Measurements from ENCODE around the gene DRC3. TPM values are rescaled to one million over a fixed set of nuclear protein-coding genes. Genes with fewer than 3 reads are reported as not detected.

The DRC3 gene
- total RNA-seq, 1 donor from 2014 or later: not detected

DNA sequence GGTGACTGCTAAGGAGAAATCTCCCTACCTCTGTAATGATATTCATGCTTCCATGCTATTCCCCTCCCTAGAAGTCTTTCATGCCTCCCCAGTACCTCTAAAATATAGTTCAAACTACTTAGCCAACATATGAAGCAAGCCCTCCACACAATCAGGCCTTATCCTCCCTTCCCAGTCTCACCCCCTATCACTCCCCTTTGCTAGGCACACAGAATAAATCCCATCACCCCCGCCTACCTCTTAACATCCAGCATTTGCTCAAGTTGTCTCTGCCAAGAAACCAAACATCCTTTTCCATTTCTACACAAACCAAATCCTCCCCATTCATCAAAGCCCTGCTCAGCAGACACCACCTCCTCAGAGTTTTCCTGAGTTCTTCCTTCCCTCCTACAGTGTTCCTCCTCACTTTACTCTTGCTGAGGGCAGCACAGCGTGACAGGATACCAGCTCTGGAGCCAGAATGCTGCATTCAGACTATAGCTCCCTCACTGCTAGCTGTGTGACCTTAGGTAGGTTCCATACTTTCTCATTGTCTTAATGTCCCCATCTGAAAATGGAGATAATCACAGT lies 7.4 kb upstream of the DRC3 start:
- intact Hi-C loops (cut with micrococcal nuclease): no loop called here

DNA sequence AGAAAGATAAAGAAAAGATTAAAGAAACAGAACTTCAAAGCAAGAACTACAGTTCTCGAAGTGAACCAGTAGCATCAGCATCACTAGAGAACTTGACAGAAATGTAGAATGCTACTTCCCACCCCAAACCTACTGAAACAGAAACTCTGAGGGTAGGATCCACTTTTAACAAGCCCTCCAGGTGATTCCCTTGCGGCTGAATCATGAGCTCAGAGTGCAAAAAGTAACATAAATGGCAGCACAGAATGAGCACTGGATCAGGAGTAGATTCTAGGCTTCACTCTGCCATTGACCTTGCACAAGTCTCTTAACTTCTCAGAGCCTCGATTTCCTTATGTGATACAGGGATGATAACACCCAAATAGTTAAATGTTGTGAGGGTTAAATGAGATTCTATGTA lies 6.3 kb upstream of the DRC3 start:
- intact Hi-C loops (cut with micrococcal nuclease): no loop called here

DNA sequence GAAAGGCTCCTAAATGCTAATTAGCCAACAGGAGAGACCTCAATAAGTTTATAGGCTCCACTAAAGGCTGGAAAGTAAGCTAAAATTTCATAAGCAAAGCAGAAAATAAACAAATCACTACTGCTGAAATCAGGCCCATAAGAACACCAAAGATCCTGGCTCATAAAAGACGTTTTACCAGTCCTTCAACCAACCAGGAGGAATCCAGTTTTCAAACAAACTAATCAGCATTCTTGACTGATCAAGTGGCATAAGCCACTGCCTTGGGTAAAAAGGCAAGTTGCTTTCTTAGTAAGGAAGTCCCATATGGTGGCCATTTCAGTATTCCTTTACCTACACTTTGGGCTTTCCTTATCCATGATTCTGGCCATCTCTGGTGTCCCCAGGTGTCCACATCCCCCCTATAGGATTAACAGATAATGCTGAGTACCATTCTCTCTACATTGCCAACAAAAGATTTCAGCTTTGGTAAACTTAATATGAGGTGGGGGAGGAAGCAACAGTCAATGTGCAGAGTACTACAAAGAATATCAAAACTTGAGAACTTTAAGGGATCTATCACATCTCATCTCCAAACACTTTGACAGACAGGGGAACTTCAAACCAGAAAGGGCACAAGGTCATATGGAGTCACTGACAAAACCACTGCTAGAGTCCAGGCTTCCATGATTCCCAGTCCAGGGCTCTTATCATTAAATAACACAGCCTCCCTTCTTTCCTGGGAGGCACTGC lies 1.8 kb upstream of the DRC3 start:
- intact Hi-C loops (cut with micrococcal nuclease): loop anchor here (5.0 to 10.0 kb wide), 3 partner anchors 119 to 496 kb away; partner anchors contain the start of genes MED9 and RAI1

DNA sequence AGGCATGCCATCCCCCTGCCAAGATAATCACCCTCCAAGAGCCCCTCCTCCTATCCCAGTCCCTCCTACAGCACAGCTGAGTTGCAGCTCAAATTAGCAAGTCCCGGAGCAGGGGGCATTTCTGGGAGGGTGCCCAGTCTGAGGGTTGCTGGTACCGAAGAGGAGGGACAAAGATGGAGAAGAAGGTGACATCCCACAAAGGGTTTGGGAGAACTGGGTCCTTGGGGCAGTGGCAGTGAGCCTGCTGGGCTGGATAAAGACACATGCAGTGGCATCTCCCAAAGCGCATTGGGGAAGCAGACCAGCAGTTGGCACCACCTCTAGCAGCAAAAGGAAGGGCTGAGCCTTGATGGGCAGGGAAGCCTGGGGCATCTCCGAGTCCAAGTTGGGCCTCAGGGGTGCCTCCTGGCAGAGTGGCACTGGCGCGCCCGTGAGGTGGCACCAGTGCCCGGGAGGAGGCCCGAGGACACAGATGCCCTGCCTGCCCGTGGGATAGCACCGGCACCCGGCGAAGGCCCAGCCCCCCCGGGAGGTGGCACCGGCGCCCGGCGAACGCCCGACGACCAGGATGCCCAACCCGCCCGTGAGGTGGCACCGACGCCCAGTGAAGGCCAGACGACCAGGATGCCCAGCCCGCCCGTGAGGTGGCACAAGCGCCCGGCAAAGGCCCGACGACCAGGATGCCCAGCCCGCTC lies 1.1 kb upstream of the DRC3 start:
- intact Hi-C loops (cut with micrococcal nuclease): loop anchor here (1.0 to 10.0 kb wide), 9 partner anchors 12 to 497 kb away; partner anchors contain the start of genes ALKBH5, ATPAF2, GID4 and MED9

DNA sequence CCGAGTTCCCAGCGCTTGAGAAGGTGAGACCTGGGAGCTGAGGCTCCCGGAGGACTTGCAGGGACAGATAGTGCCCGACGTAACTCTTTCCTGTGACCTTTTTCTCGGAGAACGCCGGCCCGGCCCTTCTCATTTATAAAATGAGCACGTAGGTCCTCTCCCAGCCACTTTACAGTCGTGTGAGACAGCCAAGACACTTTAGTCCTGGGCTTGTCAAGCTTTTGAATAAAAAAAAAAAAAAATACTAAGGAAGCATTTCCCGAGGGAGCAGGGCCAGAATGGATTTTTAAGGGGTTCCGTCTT lies 241 bp downstream of the DRC3 start:
- intact Hi-C loops (cut with micrococcal nuclease): loop anchor here (1.0 to 10.0 kb wide), 9 partner anchors 14 to 498 kb away; partner anchors contain the start of genes ALKBH5, ATPAF2, GID4 and MED9

DNA sequence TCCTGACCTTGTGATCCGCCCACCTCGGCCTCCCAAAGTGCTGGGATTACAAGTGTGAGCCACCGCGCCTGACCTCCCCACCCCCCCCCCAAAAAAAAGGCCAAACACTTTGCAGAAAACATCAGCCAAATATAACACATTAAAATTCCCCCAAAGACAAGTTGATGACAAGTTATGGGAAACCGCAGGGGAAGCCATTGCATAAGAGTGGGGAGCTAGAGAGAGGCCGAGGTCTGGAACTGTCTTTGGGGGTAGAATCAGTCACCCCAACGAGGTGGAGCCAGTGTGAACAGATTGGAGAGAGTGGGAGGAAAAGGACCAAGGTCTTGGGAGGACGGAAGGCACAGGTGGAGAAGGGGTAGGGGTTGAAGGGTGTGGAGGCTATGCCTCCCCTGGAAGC lies 2.8 kb downstream of the DRC3 start:
- intact Hi-C loops (cut with micrococcal nuclease): loop anchor here (10.0 kb wide), 1 partner anchor 501 kb away; the partner anchor contains the start of gene MED9

DNA sequence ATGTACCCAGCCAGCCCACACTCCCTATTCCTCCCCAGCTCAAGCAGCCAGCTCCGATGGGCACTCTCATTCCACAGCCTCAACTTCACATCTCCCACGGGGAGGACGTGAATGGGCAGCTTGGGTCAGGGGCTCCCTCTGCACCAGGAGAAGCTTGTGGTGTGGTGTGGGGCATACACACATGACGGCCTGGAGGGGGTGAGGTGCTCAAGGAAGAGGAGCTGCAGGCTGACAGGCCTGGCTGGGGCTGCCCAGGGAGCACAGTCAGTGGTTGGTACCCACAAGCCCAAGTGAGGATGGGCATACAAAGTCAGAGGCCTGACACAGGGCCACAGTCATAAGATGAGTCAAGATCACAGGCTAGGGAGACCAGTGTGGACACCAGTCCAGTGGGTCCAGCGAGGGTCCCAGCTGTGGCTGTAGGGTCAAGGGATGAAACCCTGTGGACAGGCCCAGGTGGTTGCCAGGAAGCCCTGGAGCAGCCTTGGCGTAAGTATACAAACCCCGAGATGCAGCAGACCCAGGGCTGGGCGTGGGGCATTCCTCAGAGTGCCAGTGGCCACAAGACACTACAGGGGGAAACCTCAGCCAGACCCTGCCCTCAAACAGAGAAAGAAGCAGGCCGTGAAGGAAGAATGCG lies 4.4 kb downstream of the DRC3 start:
- intact Hi-C loops (cut with micrococcal nuclease): loop anchor here (10.0 kb wide), 1 partner anchor 502 kb away; the partner anchor contains the start of gene MED9

DNA sequence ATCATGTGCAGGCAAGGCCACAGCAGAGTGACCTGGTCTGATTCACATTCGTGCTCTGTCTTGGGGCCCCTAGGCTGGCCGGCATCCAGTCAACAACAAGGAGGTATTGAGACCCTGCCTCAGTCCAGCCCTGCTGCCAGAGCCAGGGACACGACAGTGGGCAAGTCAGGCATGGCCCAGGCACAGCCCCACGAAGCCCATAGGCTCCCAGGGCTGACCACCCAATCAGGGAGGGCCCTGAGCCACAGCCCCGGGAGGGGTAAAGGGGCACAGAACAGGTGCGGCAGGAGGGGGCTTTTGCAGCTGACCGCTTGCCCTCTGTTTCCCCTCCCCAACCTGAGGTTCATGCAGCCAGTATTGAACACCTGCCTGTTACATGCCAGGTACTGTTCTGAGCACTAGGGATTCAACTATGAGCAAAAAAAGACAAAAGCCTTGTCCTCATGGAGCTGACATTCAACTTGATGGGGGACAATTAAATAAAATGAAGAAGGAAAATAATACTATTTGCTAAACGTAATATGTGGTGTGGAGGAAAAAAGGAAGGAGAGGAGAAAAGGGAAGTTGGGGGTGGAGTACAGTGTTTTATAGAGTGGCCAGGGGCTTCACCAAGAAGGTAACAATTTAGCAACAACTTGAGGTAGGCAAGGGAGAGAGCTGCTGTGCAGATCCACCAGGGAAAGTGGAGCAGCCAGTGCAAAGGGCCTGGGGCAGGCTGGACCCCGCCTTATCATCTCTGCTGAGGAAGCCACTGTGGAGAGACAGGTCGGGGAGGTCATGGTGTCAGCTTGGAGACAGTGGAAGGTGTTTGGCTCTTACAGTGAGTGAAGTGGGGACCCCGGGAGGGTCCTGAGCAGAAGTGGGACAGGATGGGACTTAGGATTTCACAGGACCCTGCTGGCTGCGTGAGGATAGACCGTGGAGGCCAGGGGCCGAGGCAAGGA lies 6.1 kb downstream of the DRC3 start:
- intact Hi-C loops (cut with micrococcal nuclease): loop anchor here (10.0 kb wide), 1 partner anchor 504 kb away; the partner anchor contains the start of gene MED9

DNA sequence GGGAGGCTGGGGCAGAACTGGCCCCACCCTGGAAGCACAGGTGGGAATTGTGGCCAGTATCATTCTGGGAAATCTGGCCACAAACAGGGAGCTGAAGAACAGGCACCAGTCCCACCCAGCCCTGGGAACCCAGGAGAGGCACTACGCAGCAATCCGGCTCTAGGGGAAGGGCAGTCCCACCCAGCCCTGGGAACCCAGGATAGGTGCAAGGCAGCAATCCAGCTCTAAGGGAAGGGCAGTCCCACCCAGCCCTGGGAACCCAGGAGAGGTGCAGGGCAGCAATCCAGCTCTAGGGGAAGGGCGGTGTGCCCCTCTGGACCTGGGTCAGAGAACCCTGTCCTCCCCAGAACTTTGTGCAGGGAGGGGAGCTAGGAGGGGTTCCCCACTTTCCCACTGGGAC lies 7.1 kb downstream of the DRC3 start:
- intact Hi-C loops (cut with micrococcal nuclease): loop anchor here (10.0 kb wide), 1 partner anchor 505 kb away; the partner anchor contains the start of gene MED9

DNA sequence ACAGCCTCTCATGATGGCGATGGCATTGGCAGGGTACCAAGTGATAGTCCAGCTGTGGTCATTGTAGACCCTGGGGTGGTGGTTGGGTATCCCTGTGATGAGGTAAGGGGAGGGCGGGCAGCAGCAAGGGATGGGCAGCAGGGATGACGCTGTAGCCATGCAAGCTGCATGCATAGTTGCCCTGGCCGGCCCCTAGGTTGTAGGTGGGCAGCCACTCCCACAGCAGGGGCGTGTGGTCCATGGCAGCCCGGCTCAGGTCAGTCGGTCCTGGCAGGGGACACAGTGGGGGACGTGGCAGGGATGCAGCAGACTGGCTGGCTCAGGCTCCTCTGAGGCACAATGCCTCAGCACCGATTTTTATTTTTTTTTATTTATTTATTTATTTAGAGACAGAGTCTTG lies 8.7 kb downstream of the DRC3 start:
- intact Hi-C loops (cut with micrococcal nuclease): no loop called here

DNA sequence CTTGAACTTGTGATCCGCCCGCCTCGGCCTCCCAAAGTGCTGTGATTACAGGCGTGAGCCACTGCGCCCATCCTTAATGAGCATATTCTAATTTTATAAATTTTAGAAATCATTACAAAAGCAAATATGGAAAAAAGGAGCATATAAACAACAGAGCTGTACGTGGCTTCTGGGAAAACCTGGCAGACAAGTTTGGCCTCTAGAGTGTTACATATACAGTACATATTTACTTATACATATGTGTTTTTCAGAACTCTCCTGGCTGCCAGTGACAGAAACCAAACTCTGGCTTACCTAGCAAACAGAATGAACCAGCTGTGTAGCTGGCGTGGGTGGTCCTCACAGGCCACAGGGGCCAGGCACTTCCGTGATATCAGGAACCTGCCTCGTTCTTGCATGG lies 10.1 kb downstream of the DRC3 start:
- intact Hi-C loops (cut with micrococcal nuclease): no loop called here

DNA sequence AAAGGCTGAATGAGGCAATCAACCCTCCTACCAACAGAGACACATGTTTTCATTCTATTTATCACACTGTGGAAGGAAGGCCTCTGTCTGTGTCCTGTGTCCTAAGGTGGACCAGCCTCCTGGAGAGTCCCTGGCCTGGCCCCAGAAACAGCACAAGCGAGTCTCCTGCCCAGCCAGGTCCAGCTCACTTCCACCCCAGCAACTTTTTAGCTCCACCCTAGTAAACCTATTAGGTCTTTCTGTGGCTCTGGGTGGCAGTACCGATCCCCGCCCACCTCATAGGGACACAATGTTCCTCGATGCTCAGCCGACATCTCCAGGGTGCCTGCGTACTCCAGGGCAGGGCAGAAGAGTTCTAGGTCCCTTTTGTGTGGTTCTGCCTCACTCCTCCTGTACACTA lies 10.7 kb downstream of the DRC3 start:
- intact Hi-C loops (cut with micrococcal nuclease): no loop called here

DNA sequence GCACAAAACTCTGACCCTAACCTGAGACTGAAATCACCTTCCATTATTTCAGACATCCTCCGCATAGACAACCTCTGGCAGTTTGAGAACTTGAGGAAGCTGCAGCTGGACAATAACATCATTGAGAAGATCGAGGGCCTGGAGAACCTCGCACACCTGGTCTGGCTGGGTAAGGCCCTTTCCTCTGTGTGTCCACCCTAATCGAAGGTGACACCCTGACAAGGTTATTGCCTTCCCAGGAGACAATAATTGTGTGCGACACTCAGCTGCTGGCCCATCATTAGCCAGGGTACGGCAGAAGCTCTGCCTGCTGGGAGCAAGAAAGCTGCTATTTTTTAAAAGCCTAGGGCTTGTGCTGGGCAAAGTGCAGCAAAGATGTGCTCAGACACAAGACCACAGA lies 11.1 kb downstream of the DRC3 start:
- intact Hi-C loops (cut with micrococcal nuclease): no loop called here

DNA sequence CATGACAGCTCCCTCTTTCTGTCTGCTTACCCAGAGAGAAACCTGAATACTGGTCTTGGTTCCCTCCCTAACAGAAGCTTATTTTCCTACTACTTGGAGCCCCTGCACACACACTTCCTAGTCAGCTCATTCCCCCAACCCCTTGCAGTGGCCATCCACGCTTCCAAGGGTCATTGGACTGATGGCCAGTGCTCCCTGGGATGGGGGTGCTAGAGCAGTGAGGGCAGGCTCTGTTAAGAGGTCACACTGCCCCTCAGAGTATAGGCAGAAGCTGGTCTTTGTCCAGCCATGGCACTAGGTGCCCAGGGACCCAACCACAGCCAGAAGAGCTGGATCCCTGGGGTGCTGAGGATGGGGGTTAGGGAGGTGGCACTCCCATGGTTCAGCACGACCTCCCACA lies 12.5 kb downstream of the DRC3 start:
- intact Hi-C loops (cut with micrococcal nuclease): no loop called here

DNA sequence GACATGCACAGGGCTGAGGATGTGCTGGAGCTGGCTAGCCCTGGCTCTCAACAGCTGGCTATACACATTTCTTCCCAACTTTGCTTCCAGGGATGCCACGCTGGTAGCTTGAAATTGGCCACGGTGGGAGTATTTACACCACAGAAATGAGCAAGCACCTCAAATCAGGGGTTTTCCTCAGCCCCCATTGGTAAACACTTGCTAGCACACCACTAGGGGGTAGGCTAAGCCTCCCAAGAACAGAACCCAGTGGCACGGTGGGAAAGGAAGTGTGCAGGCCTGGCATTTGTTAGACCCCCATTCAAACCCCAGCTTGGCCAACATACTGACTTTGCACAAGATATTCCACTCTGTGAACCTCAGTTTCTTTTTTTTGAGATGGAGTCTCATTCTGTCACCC lies 12.9 kb downstream of the DRC3 start:
- intact Hi-C loops (cut with micrococcal nuclease): no loop called here

DNA sequence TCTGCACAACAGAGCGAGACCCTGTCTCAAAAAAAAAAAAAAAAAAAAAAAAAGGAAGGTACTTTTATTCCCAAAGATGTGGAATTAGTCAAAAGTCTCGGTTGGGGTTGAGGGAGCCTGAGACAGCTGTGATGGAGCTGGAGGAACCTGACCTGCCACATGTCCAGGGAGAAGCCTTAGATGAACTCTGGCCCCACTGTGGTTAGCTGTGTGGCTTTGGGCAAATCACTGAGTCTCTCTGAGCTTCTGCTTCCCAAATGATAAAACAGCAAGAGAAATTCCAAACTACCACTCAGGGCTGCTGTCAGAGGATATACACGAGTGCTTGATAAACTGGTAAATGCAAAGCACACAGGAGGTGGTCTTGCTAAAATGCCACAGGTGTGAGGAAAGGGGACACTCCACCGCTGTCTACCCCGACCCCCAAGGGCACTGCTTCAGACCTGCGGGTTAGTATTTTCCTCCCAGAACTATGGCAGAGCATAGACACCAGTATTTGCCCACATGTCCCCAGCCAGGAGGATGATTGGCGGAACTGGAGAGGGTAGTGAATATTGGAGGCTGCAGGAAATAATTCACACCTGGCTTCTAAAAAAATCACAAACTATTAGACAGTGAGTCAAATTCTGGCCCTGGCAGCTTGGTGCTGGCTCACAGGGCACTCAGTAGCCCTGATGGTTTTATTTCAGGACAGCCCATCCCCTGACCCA lies 14.7 kb downstream of the DRC3 start:
- intact Hi-C loops (cut with micrococcal nuclease): no loop called here

DNA sequence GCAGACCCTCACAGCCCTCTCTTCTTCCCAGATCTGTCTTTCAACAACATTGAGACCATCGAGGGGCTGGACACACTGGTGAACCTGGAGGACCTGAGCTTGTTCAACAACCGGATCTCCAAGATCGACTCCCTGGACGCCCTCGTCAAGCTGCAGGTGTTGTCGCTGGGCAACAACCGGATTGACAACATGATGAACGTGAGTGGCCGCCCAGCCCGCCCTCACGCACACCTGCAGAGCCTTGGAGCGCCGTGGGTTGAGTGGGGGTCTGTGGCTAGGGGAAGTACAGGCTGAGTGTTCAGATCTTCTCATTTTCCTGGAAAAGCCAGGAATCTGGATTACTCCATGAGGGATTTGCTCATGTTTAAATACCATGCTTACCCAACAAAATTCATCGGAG lies 15.2 kb downstream of the DRC3 start:
- intact Hi-C loops (cut with micrococcal nuclease): no loop called here

DNA sequence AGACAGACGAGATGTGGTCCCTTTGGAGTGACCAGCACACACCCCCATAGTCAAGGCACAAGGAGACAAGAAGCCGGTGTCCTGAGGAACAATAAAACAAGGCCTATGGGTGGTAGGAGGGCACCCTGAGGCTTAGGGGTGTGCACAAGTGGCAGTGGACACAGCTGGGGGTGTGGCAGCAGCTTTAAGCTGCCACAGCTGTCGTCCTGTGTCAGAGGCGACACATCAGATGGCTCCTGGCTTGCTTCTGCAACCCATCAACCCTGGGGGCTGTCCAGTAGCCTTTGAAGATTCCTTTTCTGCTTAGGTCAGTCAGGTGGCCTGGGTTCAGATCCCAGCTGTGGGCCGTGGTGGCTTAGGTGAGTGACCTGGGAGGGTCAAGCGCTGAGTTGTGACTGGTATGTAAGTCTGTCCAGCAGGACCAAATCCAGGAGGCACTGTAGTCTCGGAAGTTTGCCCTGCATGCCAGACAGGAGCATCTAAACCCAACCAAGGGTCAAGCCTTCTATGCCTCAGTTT lies 15.8 kb downstream of the DRC3 start:
- intact Hi-C loops (cut with micrococcal nuclease): no loop called here

DNA sequence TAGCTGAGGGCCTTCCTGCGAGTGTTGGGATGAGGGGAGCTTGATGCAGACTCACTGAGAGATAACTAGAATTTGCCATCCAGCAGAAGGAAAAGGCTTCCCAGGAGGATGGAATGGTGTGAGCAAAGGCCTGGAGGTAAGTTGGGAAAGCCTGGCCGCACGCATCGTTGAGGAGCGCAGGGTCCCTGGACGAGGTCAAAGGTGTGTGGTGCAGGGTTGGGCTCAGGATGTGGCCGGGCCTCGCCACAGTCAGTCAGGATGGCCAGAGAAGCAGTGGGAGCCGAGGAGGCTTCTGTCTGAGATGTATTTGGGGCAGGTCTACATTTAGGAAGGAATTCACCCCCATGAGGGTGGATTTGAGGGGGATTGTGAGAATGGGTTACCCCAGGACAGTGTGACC lies 16.4 kb downstream of the DRC3 start:
- intact Hi-C loops (cut with micrococcal nuclease): no loop called here

DNA sequence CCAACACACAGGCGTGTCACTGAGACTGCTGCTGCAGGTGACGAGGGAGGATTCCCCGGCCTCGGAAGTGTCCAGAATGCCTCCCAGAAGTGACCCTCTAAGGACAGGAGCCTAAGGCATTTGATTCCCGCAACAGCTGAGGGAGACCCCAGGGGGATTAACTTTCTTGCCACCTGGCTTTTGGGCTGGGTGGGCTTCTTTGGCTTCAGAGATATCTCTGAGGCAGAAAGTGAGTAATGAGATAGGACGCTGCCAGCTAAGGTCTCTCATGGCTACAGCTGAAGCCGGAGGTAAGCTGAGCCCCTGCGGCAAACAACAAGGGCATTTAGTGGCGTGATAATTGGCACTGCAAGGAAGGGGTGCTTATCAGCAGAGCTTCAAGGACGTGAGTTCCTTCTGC lies 17.0 kb downstream of the DRC3 start:
- intact Hi-C loops (cut with micrococcal nuclease): no loop called here

Data from T-helper 2 cell treated with Interferon-gamma antibody and Interleukin-4, amounts not matched to agents 100 ng/mL and 5 ng/mL, for 36 hours (primary cell).